HepG2 (cell line): ENCODE measurements around the gene PARD3. TPM values are rescaled to one million over a fixed set of nuclear protein-coding genes. Genes with fewer than 3 reads are reported as not detected.
"Not testable (repeated sequence)": the region's sequence is repeated elsewhere in the genome, so short reads cannot be mapped to it uniquely, and the experiment has no call there.

Experiments used
- ATAC-seq: fragments of 200-7000 bp; cut with Tn5 transposase; 3 replicates; pipeline ENCODE4 v1.9.1; 2020; ENCODE audit warnings: mild to moderate bottlenecking, moderate library complexity
- BruUV-seq: library from RNA; stranded (reverse); fragments of 400-500 nt; replicated peaks from 2 replicates; lab custom pipeline; 2021; lab: Mats Ljungman, UMichigan
- CTCF ChIA-PET: fragments of 300-600 bp; formaldehyde crosslinking; extraction: SDS; loops from one replicate; lab custom pipeline; 2021; ENCODE audit warnings: low total read pairs, inconsistent platforms, low intra/inter-chr PET ratio; lab: Yijun Ruan, JAX
- POLR2A ChIA-PET: fragments of 350-600 bp; sonication (Branson Sonifier 250); formaldehyde crosslinking; loops from one replicate; lab custom pipeline; 2020; ENCODE audit warnings: antibody characterized with exemption, inconsistent platforms; lab: Yijun Ruan, JAX
- DNase-seq: peaks from one replicate; pipeline ENCODE4 v3.0.0-alpha.2; 2015; ENCODE audit warnings: low spot score
- FAIRE-seq: peaks from 3 replicates; lab custom pipeline; 2011; peaks lifted over from hg19 to GRCh38; lab: Jason Lieb, UNC
- H2AFZ ChIP-seq: one replicate; pipeline ENCODE4 v1.6.1; 2011; ENCODE audit warnings: low read length, inconsistent platforms
- H3K27ac ChIP-seq: fragments of 300-600 bp; 3 replicates; pipeline ENCODE4 v1.8.0; 2011; ENCODE audit warnings: mixed run types, mild to moderate bottlenecking, mixed read lengths, low read length, inconsistent platforms; ENCODE audit not compliant: insufficient read depth; ENCODE audit errors: extremely low read length
- H3K27me3 ChIP-seq, 2 experiments: fragments of 200-600 bp in 1 of 2; 2 replicates in 1 of 2; 3 replicates in 1 of 2; pipeline versions ENCODE4 v1.6.0 to v1.8.0; 2011; ENCODE audit warnings: low read length in 2 of 2, mild to moderate bottlenecking in 2 of 2, moderate library complexity in 2 of 2, inconsistent platforms in 1 of 2; ENCODE audit not compliant: insufficient read depth in 2 of 2, control insufficient read depth in 1 of 2
- H3K36me3 ChIP-seq, 2 experiments: fragments of 200-600 bp in 1 of 2; replicated peaks in 1 of 2; 2 replicates in 1 of 2; 3 replicates in 1 of 2; pipeline versions ENCODE4 v1.5.1 to v1.8.0; 2011; ENCODE audit warnings: low read length in 2 of 2, inconsistent platforms in 1 of 2; ENCODE audit not compliant: insufficient read depth in 2 of 2, control insufficient read depth in 1 of 2
- H3K4me1 ChIP-seq: 2 replicates; pipeline ENCODE4 v1.5.1; 2012; ENCODE audit warnings: low read length, inconsistent platforms; ENCODE audit not compliant: insufficient read depth
- H3K4me2 ChIP-seq: 2 replicates; pipeline ENCODE4 v1.6.0; 2011; ENCODE audit warnings: low read depth, low read length, inconsistent platforms
- H3K4me3 ChIP-seq, 3 experiments: fragments of 200-600 bp in 1 of 3; sonication (generic), shearing (Covaris generic) in 1 of 3; replicated peaks in 1 of 3; 2 replicates each; pipeline ENCODE4 v1.5.1; 2011 to 2016; ENCODE audit warnings: low read length in 3 of 3, inconsistent platforms in 2 of 3, low read depth in 2 of 3, mild to moderate bottlenecking in 2 of 3, control low read depth in 1 of 3, mixed read lengths in 1 of 3; ENCODE audit not compliant: insufficient read depth in 1 of 3
- H3K79me2 ChIP-seq: one replicate; pipeline ENCODE4 v1.6.1; 2011; ENCODE audit warnings: low read length, inconsistent platforms; ENCODE audit not compliant: insufficient read depth
- H3K9ac ChIP-seq: 2 replicates; pipeline ENCODE4 v1.6.0; 2011; ENCODE audit warnings: mild to moderate bottlenecking, low read depth, low read length, inconsistent platforms; ENCODE audit not compliant: insufficient read depth
- H3K9me3 ChIP-seq: 2 replicates; pipeline ENCODE4 v1.5.1; 2012; ENCODE audit warnings: mild to moderate bottlenecking, low read length
- H4K20me1 ChIP-seq: 2 replicates; pipeline ENCODE4 v1.6.0; 2011; ENCODE audit warnings: inconsistent platforms, mild to moderate bottlenecking, low read length, moderate library complexity; ENCODE audit not compliant: insufficient read depth
- FOSL2 ChIP-seq: sonication (generic); formaldehyde crosslinking; IDR thresholded peaks from 2 replicates; pipeline ENCODE4 v1.4.0; 2020; ENCODE audit warnings: missing genetic modification reagents
- MBD4 ChIP-seq: IDR thresholded peaks from 2 replicates; pipeline ENCODE4 v1.6.1; 2012; ENCODE audit warnings: low read length, inconsistent platforms, borderline replicate concordance
- ZMAT3 ChIP-seq: sonication (generic); formaldehyde crosslinking; conservative IDR thresholded peaks from 2 replicates; pipeline ENCODE4 v1.7.0; 2021; ENCODE audit warnings: missing genetic modification reagents
- ZNF235 ChIP-seq: sonication (generic); formaldehyde crosslinking; IDR thresholded peaks from 2 replicates; pipeline ENCODE4 v1.8.1; 2023; ENCODE audit warnings: mild to moderate bottlenecking, missing genetic modification reagents, borderline replicate concordance
- ZNF7 ChIP-seq: IDR thresholded peaks from 2 replicates; pipeline ENCODE4 v1.6.1; 2016; ENCODE audit warnings: missing biosample characterization, missing genetic modification reagents
- WGBS: methylation state at CpG from one replicate; pipeline ENCODE4 v1.1.6; 2017; ENCODE audit warnings: low lambda C conversion rate; 5-methylcytosine and 5-hydroxymethylcytosine counted together
- in situ Hi-C: cut with HindIII; loops from 2 replicates; pipeline ENCODE4 v1.10.0; 2017; ENCODE audit warnings: low pct_unique_long_range_greater_than_20kb; ENCODE audit not compliant: extremely low pct_ligation_motif_present
- intact Hi-C: fragments of 100-400 bp; cut with micrococcal nuclease; formaldehyde crosslinking; loops from one replicate; pipeline ENCODE4 v1.10.0; 2022; ENCODE audit not compliant: unreplicated experiment
- polyA plus RNA-seq, 8 experiments: library from polyadenylated mRNA; depleted of rRNA in 3 of 8; stranded (reverse) in 7 of 8; unstranded in 1 of 8; fragments of >200 nt; fragmentation: Illumina TruSeq in 4 of 8; extraction: Trizol in 4 of 8; gene quantifications; 2 replicates each; pipeline versions ENCODE4 v1.2.1 to v1.2.3, GENCODE V29; 2011 to 2016; ENCODE audit warnings: low read depth in 4 of 8, missing spikeins in 1 of 8, mixed read lengths in 1 of 8; ENCODE audit not compliant: insufficient read depth in 1 of 8
- total RNA-seq, 5 experiments: library from RNA; depleted of rRNA; stranded (reverse); fragments of >200 nt; fragmentation: Illumina TruSeq; extraction: Trizol; gene quantifications; 2 replicates each; pipeline ENCODE4 v1.2.3, GENCODE V29; 2016; ENCODE audit warnings: low read depth in 1 of 5
- TF ChIP-seq, protein P1 (sequence below): sonication (generic); formaldehyde crosslinking; IDR thresholded peaks from 2 replicates; pipeline ENCODE4 v1.5.1; 2020; ENCODE audit warnings: missing genetic modification reagents, mild to moderate bottlenecking, borderline replicate concordance

PARD3 gene
- total and polyA plus RNA-seq, 2 of the 13 experiments (the other 11 are each of a cell fraction or from before 2014, with no cell fraction given) = 40.9 to 60.0 TPM

- FAIRE-seq (no peak), DNase-seq (peak; percentile 22), ATAC-seq (no peak)
- Histone ChIP-seq H3K27me3 (no peaks in the 10 kb centered on the region), H3K4me2 (no peak overlapping the region), H3K4me3 (no peak overlapping the region), H2AFZ (no peak overlapping the region), H3K9ac (no peak overlapping the region), H3K36me3 (no peaks in the 10 kb centered on the region), H3K9me3 (no peaks in the 10 kb centered on the region), H4K20me1 (peaks cover 15% of the 10 kb centered on the region), H3K79me2 (peaks cover 91% of the 10 kb centered on the region), H3K27ac (no peak overlapping the region), H3K4me1 (peaks cover 53% of the 10 kb centered on the region)
- 85% methylated on average over 3 of the region's 3 CpGs for WGBS
- ChIA-PET POLR2A (no interaction called here), CTCF (no interaction called here)
- BruUV-seq = no TSS peak
- intact Hi-C loops (no loop called here), in situ Hi-C loops (no loop called here)
- TF ChIP-seq ZNF235 (CRISPR knock-in tag) = no peak
- TF ChIP-seq ZNF7 (CRISPR knock-in tag) = peak; percentile 97
- TF ChIP-seq MBD4 = no peak
- TF ChIP-seq FOSL2 (CRISPR knock-in tag) = peak; percentile 80
These were observed 56.6 kb downstream of the PARD3 start for GRCh38 chr10:34758447-34758996.

GRCh38 chr10:34757933-34758332, 57.2 kb downstream of the PARD3 start:
- no peak for FAIRE-seq
- no peak for DNase-seq
- intact Hi-C loops (no loop called here), in situ Hi-C loops (no loop called here)
- peaks cover 92% of the 10 kb centered on the region for H3K79me2 ChIP-seq
- no peak overlapping the region for H2AFZ ChIP-seq
- peaks cover 53% of the 10 kb centered on the region for H3K4me1 ChIP-seq
- H3K9ac ChIP-seq = no peak overlapping the region
- TF ChIP-seq ZMAT3 (CRISPR knock-in tag) = no peak
- TF ChIP-seq, protein P1, sequence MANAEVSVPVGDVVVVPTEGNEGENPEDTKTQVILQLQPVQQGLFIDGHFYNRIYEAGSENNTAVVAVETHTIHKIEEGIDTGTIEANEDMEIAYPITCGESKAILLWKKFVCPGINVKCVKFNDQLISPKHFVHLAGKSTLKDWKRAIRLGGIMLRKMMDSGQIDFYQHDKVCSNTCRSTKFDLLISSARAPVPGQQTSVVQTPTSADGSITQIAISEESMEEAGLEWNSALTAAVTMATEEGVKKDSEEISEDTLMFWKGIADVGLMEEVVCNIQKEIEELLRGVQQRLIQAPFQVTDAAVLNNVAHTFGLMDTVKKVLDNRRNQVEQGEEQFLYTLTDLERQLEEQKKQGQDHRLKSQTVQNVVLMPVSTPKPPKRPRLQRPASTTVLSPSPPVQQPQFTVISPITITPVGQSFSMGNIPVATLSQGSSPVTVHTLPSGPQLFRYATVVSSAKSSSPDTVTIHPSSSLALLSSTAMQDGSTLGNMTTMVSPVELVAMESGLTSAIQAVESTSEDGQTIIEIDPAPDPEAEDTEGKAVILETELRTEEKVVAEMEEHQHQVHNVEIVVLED (CRISPR knock-in tag) = no peak
- ATAC-seq = no peak
- no TSS peak for BruUV-seq
- H3K36me3 ChIP-seq = no peaks in the 10 kb centered on the region
- no peak overlapping the region for H3K27ac ChIP-seq
- CTCF ChIA-PET = no interaction called here
- H4K20me1 ChIP-seq = peaks cover 9% of the 10 kb centered on the region
- no peak overlapping the region for H3K4me3 ChIP-seq
- POLR2A ChIA-PET = no interaction called here
- no peaks in the 10 kb centered on the region for H3K27me3 ChIP-seq
- no peak overlapping the region for H3K4me2 ChIP-seq
- H3K9me3 ChIP-seq = no peaks in the 10 kb centered on the region

GRCh38 chr10:34757181-34757580, 57.9 kb downstream of the PARD3 start:
- CTCF ChIA-PET, H3K4me2 ChIP-seq, H2AFZ ChIP-seq, BruUV-seq, intact Hi-C loops, POLR2A ChIA-PET, H3K9me3 ChIP-seq, H3K27ac ChIP-seq, FAIRE-seq, H3K36me3 ChIP-seq, ATAC-seq, H3K9ac ChIP-seq, H3K27me3 ChIP-seq, H3K4me3 ChIP-seq, DNase-seq, in situ Hi-C loops: not testable (repeated sequence)
- peaks cover 92% of the 10 kb centered on the region for H3K79me2 ChIP-seq
- H3K4me1 ChIP-seq = peaks cover 50% of the 10 kb centered on the region
- 99% methylated on average over 4 of the region's 4 CpGs for WGBS
- H4K20me1 ChIP-seq = peaks cover 11% of the 10 kb centered on the region; the same call in 1 of the 2 replicates
